Adrenal gland (tissue), 12 donors: ENCODE results near the gene ICAM1. TPM values are rescaled to one million over a fixed set of nuclear protein-coding genes. Genes with fewer than 3 reads are reported as not detected.

Source experiments
- DNase-seq, 7 donors: peaks; one replicate each; pipeline ENCODE4 v3.0.0-alpha.2; 2019 to 2020
- H3K27ac ChIP-seq, 5 donors: fragments of 200-600 bp; sonication (generic) in 4 of 5; 1 replicate in 3 of 5; 2 replicates in 2 of 5; pipeline versions ENCODE4 v1.5.1 to v1.8.0; 2016 to 2020; ENCODE audit warnings: mild to moderate bottlenecking in 1 of 5
- H3K27me3 ChIP-seq: fragments of 200-600 bp; 2 replicates; pipeline ENCODE4 v1.8.0; 2021
- H3K36me3 ChIP-seq, 2 donors: fragments of 200-600 bp; replicated peaks in 1 of 2; 1 replicate in 1 of 2; 2 replicates in 1 of 2; pipeline versions ENCODE4 v1.5.1 to v1.8.0; 2018 to 2022
- H3K4me1 ChIP-seq, 2 donors: fragments of 200-600 bp; replicated peaks in 1 of 2; 1 replicate in 1 of 2; 2 replicates in 1 of 2; pipeline versions ENCODE4 v1.5.1 to v1.8.0; 2018 to 2021
- H3K4me3 ChIP-seq, 4 donors: fragments of 200-600 bp; sonication (generic) in 3 of 4; one replicate each; pipeline ENCODE4 v1.5.1; 2016 to 2018
- H3K9me3 ChIP-seq, 3 donors: fragments of 200-600 bp; sonication (generic) in 1 of 3; replicated peaks in 1 of 3; 1 replicate in 2 of 3; 2 replicates in 1 of 3; pipeline versions ENCODE4 v1.5.1 to v1.8.0; 2016 to 2021
- POLR2A ChIP-seq, 2 donors: fragments of 450-650 bp; IDR thresholded peaks; one replicate each; pipeline ENCODE4 v1.6.1; 2017; ENCODE audit warnings: antibody characterized with exemption in 2 of 2, mild to moderate bottlenecking in 2 of 2, moderate library complexity in 1 of 2
- WGBS, 4 donors: extraction: QIAGEN DNeasy Blood & Tissue Kit in 2 of 4; methylation state at CpG; one replicate each; pipeline versions ENCODE4 v1.1.5 to v1.1.7; 2013 to 2017; 5-methylcytosine and 5-hydroxymethylcytosine counted together
- intact Hi-C, 2 donors: fragments of 100-400 bp; cut with DNase I; formaldehyde crosslinking; loops; one replicate each; pipeline versions ENCODE4 v1.14.1 to v1.15.0; 2022 to 2023
- microRNA-seq, 3 donors: library from miRNA; unstranded; fragments of <30 nt; microRNA quantifications; one replicate each; pipeline ENCODE4, GENCODE V29; 2017 to 2020
- polyA plus RNA-seq, 3 donors: library from polyadenylated mRNA; stranded (reverse); fragments of 200-250 nt in 2 of 3; fragments of 350-450 nt in 1 of 3; fragmentation: Illumina TruSeq in 1 of 3; extraction: RNeasy Lipid Tissue Mini Kit (QIAGEN cat#74804) in 1 of 3; gene quantifications; one replicate each; pipeline ENCODE4 v1.2.3, GENCODE V29; 2013 to 2014
- small RNA-seq, 2 donors: library from RNA; depleted of rRNA; stranded (forward); fragments of <200 nt; gene quantifications; one replicate each; pipeline ENCODE3, GENCODE V24; 2016
- total RNA-seq, 9 donors: library from RNA; depleted of rRNA in 4 of 9; stranded (reverse); fragments of >200 nt in 4 of 9; fragments of 120-200 nt in 1 of 9; fragmentation: NEBNext Ultra II Directional in 1 of 9; extraction: Animal tissue kit (Norgen Biotek cat#: 25700) in 1 of 9; gene quantifications; one replicate each; pipeline versions ENCODE4 v1.1.0 to v1.2.4, GENCODE V29; 2013 to 2023
- TF ChIP-seq, protein P1 (sequence below), 6 experiments: fragments of 450-650 bp in 4 of 6; fragments of 200-600 bp in 2 of 6; sonication (generic) in 1 of 6; IDR thresholded peaks; 1 replicate in 5 of 6; 2 replicates in 1 of 6; pipeline versions ENCODE4 v1.5.1 to v1.8.0; 2016 to 2021; ENCODE audit warnings: antibody characterized with exemption in 6 of 6, mild to moderate bottlenecking in 2 of 6, moderate library complexity in 1 of 6
- donor health status: healthy with polysubstance abuse.
- donor health status: Bipolar disorder and iron deficiency.
- donor health status: DM: yes; HTN: yes; CAD: no.
- donor health status: DM: no; HTN: no; CAD: no.
- donor health status: DM: no; HTN: no; CAD: no.
- donor health status: DM: yes; HTN: yes; CAD: no.

The ICAM1 gene
- total and polyA plus RNA-seq, 12 donors: 2.2 to 90.4 (median 27.4) TPM

- Histone ChIP-seq H3K4me1 (peaks cover 13 to 17% of the 10 kb centered on the region in 2 donors), H3K4me3 (peak overlapping the region in 3 of 4 donors; percentile 25 to 84 (median 62)), H3K27ac (peak overlapping the region; percentile 39 to 94 (median 85)), H3K9me3 (no peaks in the 10 kb centered on the region), H3K27me3 (no peaks in the 10 kb centered on the region), H3K36me3 (peaks cover 0 to 14% of the 10 kb centered on the region in 2 donors)
- TF ChIP-seq, protein P1, sequence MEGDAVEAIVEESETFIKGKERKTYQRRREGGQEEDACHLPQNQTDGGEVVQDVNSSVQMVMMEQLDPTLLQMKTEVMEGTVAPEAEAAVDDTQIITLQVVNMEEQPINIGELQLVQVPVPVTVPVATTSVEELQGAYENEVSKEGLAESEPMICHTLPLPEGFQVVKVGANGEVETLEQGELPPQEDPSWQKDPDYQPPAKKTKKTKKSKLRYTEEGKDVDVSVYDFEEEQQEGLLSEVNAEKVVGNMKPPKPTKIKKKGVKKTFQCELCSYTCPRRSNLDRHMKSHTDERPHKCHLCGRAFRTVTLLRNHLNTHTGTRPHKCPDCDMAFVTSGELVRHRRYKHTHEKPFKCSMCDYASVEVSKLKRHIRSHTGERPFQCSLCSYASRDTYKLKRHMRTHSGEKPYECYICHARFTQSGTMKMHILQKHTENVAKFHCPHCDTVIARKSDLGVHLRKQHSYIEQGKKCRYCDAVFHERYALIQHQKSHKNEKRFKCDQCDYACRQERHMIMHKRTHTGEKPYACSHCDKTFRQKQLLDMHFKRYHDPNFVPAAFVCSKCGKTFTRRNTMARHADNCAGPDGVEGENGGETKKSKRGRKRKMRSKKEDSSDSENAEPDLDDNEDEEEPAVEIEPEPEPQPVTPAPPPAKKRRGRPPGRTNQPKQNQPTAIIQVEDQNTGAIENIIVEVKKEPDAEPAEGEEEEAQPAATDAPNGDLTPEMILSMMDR (IDR thresholded peaks at IDR 0.05): no peak
- no peak for TF ChIP-seq POLR2A (IDR thresholded peaks at IDR 0.05)
- WGBS, 4 donors: 13 to 22% (median 16%) methylated on average over 20 to 44 of the region's 44 CpGs
- intact Hi-C loops: no loop called here
- DNase-seq: peak in 2 of 7 donors; percentile 27 to 56
These were observed 63.1 kb downstream of the ICAM1 start for GRCh38 chr19:10333758-10334587.

DNA sequence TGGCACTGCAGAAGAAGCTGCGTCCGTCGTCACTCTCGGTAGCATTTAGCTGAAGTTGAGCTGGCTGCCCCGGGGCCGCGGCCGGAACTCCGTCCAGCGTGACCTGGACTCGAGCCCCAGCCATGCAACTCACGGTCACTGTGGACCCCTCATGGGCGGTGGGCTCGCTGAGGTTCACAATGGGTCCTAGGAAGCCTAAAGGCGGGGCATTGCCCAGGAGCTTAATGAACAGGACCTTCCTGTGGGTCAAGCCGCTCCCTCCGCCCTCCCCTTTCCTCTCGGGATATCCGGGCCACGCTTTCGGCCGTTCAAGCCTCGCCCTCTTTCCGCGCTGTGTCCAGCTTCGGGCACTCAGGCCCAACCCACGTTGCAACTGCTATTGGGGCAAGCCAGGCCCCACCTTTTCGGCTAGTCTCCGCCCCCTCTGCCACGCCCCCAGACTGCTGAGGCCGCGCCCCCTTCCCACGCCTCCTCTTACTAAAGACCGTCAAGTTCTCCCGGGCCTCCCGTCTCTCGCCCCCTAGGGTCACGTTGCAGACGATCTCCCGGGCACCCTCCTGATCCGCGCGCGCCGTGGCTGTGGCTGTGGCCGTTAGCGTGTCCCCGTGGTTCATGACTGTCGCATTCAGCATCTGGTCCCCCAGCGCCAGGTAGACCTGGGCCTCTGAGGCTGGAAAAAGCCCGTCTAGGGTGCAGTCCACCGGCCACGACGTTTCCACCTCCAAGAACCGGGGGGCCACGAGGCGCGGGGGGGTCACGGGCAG is 63.9 kb downstream of the ICAM1 start:
- peaks cover 0 to 6% of the 10 kb centered on the region in 2 donors for H3K36me3 ChIP-seq
- H3K27me3 ChIP-seq: no peaks in the 10 kb centered on the region
- H3K4me1 ChIP-seq: peaks cover 13 to 17% of the 10 kb centered on the region in 2 donors
- peak; percentile 95 to 97 (median 97) for DNase-seq
- no peaks in the 10 kb centered on the region for H3K9me3 ChIP-seq
- intact Hi-C loops: loop anchor here in 1 of 2 donors (5.0 kb wide), 1 partner anchor 58 kb away; no protein-coding TSS in a partner anchor
- WGBS, 4 donors: 7 to 27% (median 17%) methylated on average over 10 to 59 of the region's 59 CpGs
- TF ChIP-seq, protein P1 (IDR thresholded peaks at IDR 0.05): peak in 1 of 6 experiments; percentile 11
- TF ChIP-seq POLR2A (IDR thresholded peaks at IDR 0.05): peak in 1 of 2 donors; percentile 85
- peak overlapping the region; percentile 39 to 94 (median 85) for H3K27ac ChIP-seq
- H3K4me3 ChIP-seq: peak overlapping the region in 3 of 4 donors; percentile 25 to 84 (median 62)

DNA sequence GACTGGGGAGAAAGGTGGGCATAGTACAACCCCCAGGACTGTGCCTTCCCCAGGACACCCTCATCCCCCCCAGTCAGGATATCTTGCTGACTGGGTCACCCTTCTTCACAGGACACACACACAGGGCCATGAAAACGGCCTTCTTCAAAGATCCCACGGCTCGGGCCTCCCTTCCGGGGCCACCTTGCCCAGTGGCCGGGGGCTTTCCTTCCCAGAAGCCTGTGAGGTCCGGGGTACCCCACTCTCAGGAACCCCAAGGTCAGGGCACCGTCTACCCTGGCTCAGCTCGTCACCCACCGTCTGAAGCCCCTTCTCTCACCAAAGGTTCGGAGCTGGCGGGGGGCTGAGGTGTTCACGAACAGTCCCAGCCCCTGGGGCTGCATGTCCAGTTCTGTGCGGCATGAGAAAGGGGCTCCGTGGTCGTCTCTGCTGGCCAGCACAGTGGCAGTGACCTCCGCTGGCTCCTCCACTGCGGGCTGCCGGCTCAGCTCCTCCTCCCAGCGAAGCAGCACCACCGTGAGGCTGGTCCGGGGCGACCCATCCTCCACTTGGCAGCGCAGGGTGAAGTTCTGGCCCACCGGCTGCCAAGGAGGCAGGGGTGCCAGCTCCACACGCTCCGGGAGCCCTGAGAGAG is 64.5 kb downstream of the ICAM1 start:
- Histone ChIP-seq H3K9me3 (no peaks in the 10 kb centered on the region), H3K27me3 (no peaks in the 10 kb centered on the region), H3K4me1 (peaks cover 13 to 17% of the 10 kb centered on the region in 2 donors), H3K27ac (peak overlapping the region in 1 of 5 donors; percentile 94), H3K36me3 (peaks cover 0 to under 1% of the 10 kb centered on the region in 2 donors), H3K4me3 (no peak overlapping the region)
- 57 to 77% (median 66%) methylated on average over 5 to 26 of the region's 26 CpGs for WGBS, 4 donors
- TF ChIP-seq, protein P1 (IDR thresholded peaks at IDR 0.05): no peak
- no peak for TF ChIP-seq POLR2A (IDR thresholded peaks at IDR 0.05)
- DNase-seq: no peak
- intact Hi-C loops: loop anchor here in 1 of 2 donors (5.0 kb wide), 1 partner anchor 57 kb away; no protein-coding TSS in a partner anchor

Small RNA genes within 50 kb of the gene (microRNA-seq; reads per million reads assigned to microRNA genes)
- 0 reads per million in 3 donors for gene MIR4322

Small RNA genes within 50 kb of the gene (small RNA-seq; reads per million reads assigned to genes)
- gene AC011511.1 (0 reads per million in 2 donors), gene AC011511.4 (0 reads per million in 2 donors), gene MIR4322 (0 reads per million in 2 donors)

Other genes starting within 250 kb of the ICAM1 start
- 10 to 100 TPM; 17.4 to 50.6 (median 40.9) TPM for gene SHFL, start 184.8 kb upstream of the ICAM1 start, total RNA-seq
- 100 to 1,000 TPM in 1 of 3 donors, 10 to 100 TPM in 2; 18.6 to 116 (median 85.5) TPM for gene SHFL, start 184.8 kb upstream of the ICAM1 start, polyA plus RNA-seq
- 1 to 10 TPM in 3 of 9 donors, under 1 TPM in 6; 0.12 to 3.2 (median 0.44) TPM for gene ANGPTL6, start 168.4 kb upstream of the ICAM1 start, total RNA-seq
- gene ANGPTL6, start 168.4 kb upstream of the ICAM1 start, polyA plus RNA-seq: 1 to 10 TPM in 2 of 3 donors, under 1 TPM in 1; 0.16 to 1.9 (median 1.5) TPM
- gene PPAN, start 164.8 kb upstream of the ICAM1 start, total RNA-seq: 10 to 100 TPM; 18.2 to 44.8 (median 27.7) TPM
- 10 to 100 TPM; 21.2 to 98.7 (median 68.0) TPM for gene PPAN, start 164.8 kb upstream of the ICAM1 start, polyA plus RNA-seq
- gene P2RY11, start 159.4 kb upstream of the ICAM1 start, total RNA-seq: 10 to 100 TPM in 1 of 9 donors, 1 to 10 TPM in 8; 2.0 to 10.5 (median 6.0) TPM
- 10 to 100 TPM in 2 of 3 donors, under 1 TPM in 1; 0.77 to 21.5 (median 13.0) TPM for gene P2RY11, start 159.4 kb upstream of the ICAM1 start, polyA plus RNA-seq
- 100 to 1,000 TPM; 177 to 341 (median 262) TPM for gene EIF3G, start 151.2 kb upstream of the ICAM1 start, total RNA-seq
- 100 to 1,000 TPM; 205 to 225 (median 206) TPM for gene EIF3G, start 151.2 kb upstream of the ICAM1 start, polyA plus RNA-seq
- 10 to 100 TPM; 23.6 to 48.2 (median 33.8) TPM for gene DNMT1, start 76.2 kb upstream of the ICAM1 start, total RNA-seq
- 10 to 100 TPM; 35.5 to 49.7 (median 44.0) TPM for gene DNMT1, start 76.2 kb upstream of the ICAM1 start, polyA plus RNA-seq
- 1 to 10 TPM; 2.0 to 9.5 (median 6.2) TPM for gene S1PR2, start 39.8 kb upstream of the ICAM1 start, total RNA-seq
- 1 to 10 TPM; 1.6 to 3.5 (median 3.1) TPM for gene S1PR2, start 39.8 kb upstream of the ICAM1 start, polyA plus RNA-seq
- gene MRPL4, start 18.9 kb upstream of the ICAM1 start, total RNA-seq: 100 to 1,000 TPM in 1 of 9 donors, 10 to 100 TPM in 8; 43.7 to 123 (median 81.7) TPM
- 10 to 100 TPM; 33.4 to 56.4 (median 43.8) TPM for gene MRPL4, start 18.9 kb upstream of the ICAM1 start, polyA plus RNA-seq
- gene ICAM4, start 15.8 kb downstream of the ICAM1 start, total RNA-seq: 1 to 10 TPM in 1 of 9 donors, under 1 TPM in 5, not detected in 3; 0.39 to 1.0 (median 0.57) TPM
- under 1 TPM in 2 of 3 donors, not detected in 1; 0.34 to 0.48 TPM for gene ICAM4, start 15.8 kb downstream of the ICAM1 start, polyA plus RNA-seq
- 1 to 10 TPM in 1 of 9 donors, under 1 TPM in 6, not detected in 2; 0.06 to 2.2 (median 0.49) TPM for gene ICAM5, start 18.8 kb downstream of the ICAM1 start, total RNA-seq
- under 1 TPM in 2 of 3 donors, not detected in 1; 0.20 to 0.64 TPM for gene ICAM5, start 18.8 kb downstream of the ICAM1 start, polyA plus RNA-seq
- gene ZGLP1, start 38.7 kb downstream of the ICAM1 start, total RNA-seq: 1 to 10 TPM in 7 of 9 donors, not detected in 2; 1.0 to 4.5 (median 2.5) TPM
- gene ZGLP1, start 38.7 kb downstream of the ICAM1 start, polyA plus RNA-seq: 10 to 100 TPM in 1 of 3 donors, 1 to 10 TPM in 1, under 1 TPM in 1; 0.48 to 38.8 (median 8.8) TPM
- 10 to 100 TPM; 21.1 to 43.3 (median 31.0) TPM for gene FDX2, start 44.9 kb downstream of the ICAM1 start, total RNA-seq
- 10 to 100 TPM; 26.6 to 45.3 (median 33.4) TPM for gene FDX2, start 44.9 kb downstream of the ICAM1 start, polyA plus RNA-seq
- 10 to 100 TPM in 8 of 9 donors, 1 to 10 TPM in 1; 4.3 to 42.7 (median 27.8) TPM for gene RAVER1, start 62.4 kb downstream of the ICAM1 start, total RNA-seq
- 10 to 100 TPM in 1 of 3 donors, 1 to 10 TPM in 2; 4.1 to 14.0 (median 5.5) TPM for gene RAVER1, start 62.4 kb downstream of the ICAM1 start, polyA plus RNA-seq
- 10 to 100 TPM in 2 of 9 donors, 1 to 10 TPM in 7; 3.7 to 17.7 (median 7.6) TPM for gene ICAM3, start 68.5 kb downstream of the ICAM1 start, total RNA-seq
- 10 to 100 TPM in 1 of 3 donors, 1 to 10 TPM in 2; 4.8 to 11.1 (median 8.4) TPM for gene ICAM3, start 68.5 kb downstream of the ICAM1 start, polyA plus RNA-seq
- 100 to 1,000 TPM in 4 of 9 donors, 10 to 100 TPM in 5; 56.1 to 160 (median 96.8) TPM for gene TYK2, start 109.5 kb downstream of the ICAM1 start, total RNA-seq
- 100 to 1,000 TPM in 2 of 3 donors, 10 to 100 TPM in 1; 61.5 to 408 (median 297) TPM for gene TYK2, start 109.5 kb downstream of the ICAM1 start, polyA plus RNA-seq
- 100 to 1,000 TPM in 4 of 9 donors, 10 to 100 TPM in 5; 72.8 to 137 (median 97.3) TPM for gene CDC37, start 132.4 kb downstream of the ICAM1 start, total RNA-seq
- 100 to 1,000 TPM; 117 to 518 (median 317) TPM for gene CDC37, start 132.4 kb downstream of the ICAM1 start, polyA plus RNA-seq
- gene PDE4A, start 149.4 kb downstream of the ICAM1 start, total RNA-seq: 10 to 100 TPM in 7 of 9 donors, 1 to 10 TPM in 1, under 1 TPM in 1; 0.28 to 20.4 (median 12.0) TPM
- gene PDE4A, start 149.4 kb downstream of the ICAM1 start, polyA plus RNA-seq: 1 to 10 TPM; 4.4 to 10.0 (median 6.4) TPM
- 100 to 1,000 TPM in 1 of 9 donors, 10 to 100 TPM in 8; 71.1 to 106 (median 75.4) TPM for gene KEAP1, start 232.2 kb downstream of the ICAM1 start, total RNA-seq
- gene KEAP1, start 232.2 kb downstream of the ICAM1 start, polyA plus RNA-seq: 100 to 1,000 TPM in 1 of 3 donors, 10 to 100 TPM in 2; 71.0 to 101 (median 97.3) TPM
- gene S1PR5, start 246.3 kb downstream of the ICAM1 start, total RNA-seq: 1 to 10 TPM in 2 of 9 donors, under 1 TPM in 6, not detected in 1; 0.14 to 3.0 (median 0.61) TPM
- under 1 TPM; 0.37 to 0.97 (median 0.51) TPM for gene S1PR5, start 246.3 kb downstream of the ICAM1 start, polyA plus RNA-seq